HG03442 (cell line): ENCODE measurements around the gene TMEM181.
"Not testable (repeated sequence)": the region's sequence is repeated elsewhere in the genome, so short reads cannot be mapped to it uniquely, and the experiment has no call there.

ENCODE experiments used
- ATAC-seq: cut with Tn5 transposase; IDR thresholded peaks from one replicate; pipeline ENCODE4 v1.9.1; 2021; ENCODE audit warnings: mild to moderate bottlenecking, moderate library complexity; ENCODE audit not compliant: unreplicated experiment

TMEM181 gene

DNA sequence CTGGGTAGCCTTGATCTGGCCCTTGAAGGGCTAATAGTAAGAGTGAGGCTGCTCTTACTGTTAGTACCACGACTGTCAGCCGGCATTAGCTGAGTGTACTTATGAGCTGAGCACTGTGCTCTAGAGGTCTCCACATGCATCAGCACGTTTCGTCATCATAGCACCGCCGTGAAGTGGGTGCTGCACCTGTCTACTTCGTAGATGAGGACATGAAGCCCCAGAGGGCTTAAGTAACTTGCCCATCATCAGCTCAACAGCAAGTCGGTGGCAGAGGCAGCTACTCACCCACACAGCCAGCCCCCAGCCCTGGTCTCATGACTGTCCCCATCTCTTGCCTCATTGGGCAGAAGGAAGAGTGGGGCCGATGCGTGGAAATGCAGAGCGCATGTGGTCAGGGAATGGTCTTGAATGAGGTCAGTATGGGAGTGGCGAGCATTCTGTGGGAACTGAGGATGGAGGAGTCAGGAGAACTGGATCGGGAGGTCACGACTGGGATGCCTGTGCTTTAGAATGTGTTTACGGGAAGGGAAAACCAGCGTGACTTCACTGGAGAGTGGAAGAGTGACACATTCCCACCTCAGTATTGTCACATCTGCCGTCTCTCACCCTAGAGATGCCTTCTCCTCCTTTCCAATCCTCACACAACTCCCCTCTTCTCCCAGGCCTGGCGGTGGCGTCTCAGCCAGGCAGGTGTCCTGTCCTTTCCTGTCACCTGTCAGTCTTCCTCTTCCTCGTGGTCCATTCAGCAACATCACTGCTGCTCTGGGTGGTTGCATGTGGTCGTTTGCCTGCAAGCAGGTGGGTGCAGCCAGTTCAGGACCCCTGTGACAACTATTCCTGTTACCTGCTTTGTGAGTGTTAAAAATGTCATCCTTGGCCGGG, 95.9 kb downstream of the TMEM181 start:
- no peak for ATAC-seq

DNA sequence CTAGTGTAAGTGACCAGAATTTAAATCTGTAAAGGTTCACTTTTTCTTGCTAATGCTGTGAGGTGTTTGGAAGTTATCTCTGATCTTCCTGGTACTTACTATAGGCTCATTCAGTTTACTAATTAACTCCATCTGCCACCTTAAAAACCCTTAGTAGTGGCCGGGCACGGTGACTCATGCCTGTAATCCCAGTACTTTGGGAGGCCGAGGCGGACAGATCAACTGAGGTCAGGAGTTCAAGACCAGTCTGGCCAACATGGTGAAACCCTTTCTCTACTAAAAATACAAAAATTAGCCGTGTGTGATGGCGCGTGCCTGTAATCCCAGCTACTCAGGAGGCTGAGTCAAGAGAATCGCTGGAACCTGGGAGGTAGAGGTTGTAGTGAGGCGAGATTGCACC, 97.1 kb downstream of the TMEM181 start:
- not testable (repeated sequence) for ATAC-seq

DNA sequence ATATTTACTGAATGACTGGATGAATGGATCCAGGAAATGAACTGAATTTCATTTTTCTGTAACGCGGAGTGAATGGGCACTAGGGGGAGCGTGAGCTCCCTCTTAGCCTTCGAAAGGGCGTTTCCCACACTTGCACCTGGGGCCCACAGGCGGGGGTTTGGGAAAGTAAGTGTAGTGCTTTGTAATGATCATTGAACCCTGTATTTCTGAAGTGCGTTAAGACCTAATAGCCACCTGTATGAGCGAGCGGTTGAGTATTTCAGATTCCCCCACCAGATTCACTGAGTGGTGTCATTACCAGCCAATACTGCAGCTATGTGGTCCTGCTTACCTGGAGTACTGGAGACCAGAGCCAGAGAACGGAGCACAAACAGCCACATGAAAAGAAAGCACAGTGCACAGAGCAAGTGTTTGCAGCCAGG, 100.5 kb downstream of the TMEM181 start:
- ATAC-seq = no peak

- no peak for ATAC-seq
These were observed 101.3 kb downstream of the TMEM181 start for GRCh38 chr6:158661156-158661685.

GRCh38 chr6:158662607-158662953, 102.7 kb downstream of the TMEM181 start:
- ATAC-seq = no peak

DNA sequence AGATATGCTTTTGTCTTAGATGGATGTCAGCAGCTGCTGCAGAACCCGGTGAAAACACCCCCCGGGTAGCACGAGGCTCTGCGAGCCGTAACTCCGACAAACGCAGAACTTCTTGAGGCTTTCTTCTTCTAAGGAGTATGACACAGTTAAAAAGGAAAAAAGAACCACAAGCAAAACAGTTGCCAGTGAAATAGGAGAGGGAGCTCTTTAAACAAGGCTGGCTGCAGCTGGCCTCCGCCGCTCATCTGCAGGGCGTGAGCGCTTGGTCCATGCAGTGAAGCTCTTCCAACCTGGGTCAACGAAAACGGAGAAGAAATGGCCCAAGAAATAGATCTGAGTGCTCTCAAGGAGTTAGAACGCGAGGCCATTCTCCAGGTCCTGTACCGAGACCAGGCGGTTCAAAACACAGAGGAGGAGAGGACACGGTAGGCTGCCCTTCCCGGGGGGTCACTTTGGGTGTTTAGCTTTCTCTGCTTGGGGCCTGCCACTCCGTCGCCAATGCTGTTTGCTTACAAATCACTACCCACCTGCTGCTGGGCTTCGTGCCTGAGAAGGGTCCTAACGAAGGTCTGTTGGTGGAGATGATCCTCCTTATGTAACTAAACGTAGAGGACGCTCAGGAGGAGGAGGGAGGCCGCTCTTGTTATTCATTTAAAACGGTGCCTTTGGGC, 103.2 kb downstream of the TMEM181 start:
- ATAC-seq = no peak

DNA sequence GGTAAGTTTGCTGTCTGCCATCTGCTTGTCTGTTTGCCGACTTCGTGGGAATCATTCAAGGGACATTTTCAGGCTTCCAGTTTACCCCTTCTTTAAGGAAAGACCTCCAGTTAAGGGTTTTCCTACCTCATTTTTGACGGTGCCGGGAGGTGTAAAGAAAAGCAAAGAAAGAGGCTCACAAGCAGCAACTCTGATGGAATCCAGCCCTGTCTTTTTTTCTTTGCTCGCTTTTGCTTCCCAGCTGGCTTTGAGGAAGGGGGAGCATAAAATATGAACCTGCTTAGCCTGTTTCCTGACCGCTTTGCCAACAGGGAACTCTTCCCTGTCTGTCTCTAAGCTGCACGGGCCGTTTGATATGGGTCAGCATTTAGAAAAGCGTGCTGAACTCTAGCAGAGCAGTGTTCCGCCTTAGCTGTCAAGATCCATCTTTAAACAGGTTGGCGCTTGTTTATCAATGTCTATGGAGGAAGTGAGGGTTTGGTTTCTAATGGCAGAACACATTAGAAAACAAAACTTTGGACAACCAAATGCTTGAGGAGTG, 103.8 kb downstream of the TMEM181 start:
- ATAC-seq = no peak

- ATAC-seq = no peak
These were observed 105.4 kb downstream of the TMEM181 start for GRCh38 chr6:158665332-158665731.

DNA sequence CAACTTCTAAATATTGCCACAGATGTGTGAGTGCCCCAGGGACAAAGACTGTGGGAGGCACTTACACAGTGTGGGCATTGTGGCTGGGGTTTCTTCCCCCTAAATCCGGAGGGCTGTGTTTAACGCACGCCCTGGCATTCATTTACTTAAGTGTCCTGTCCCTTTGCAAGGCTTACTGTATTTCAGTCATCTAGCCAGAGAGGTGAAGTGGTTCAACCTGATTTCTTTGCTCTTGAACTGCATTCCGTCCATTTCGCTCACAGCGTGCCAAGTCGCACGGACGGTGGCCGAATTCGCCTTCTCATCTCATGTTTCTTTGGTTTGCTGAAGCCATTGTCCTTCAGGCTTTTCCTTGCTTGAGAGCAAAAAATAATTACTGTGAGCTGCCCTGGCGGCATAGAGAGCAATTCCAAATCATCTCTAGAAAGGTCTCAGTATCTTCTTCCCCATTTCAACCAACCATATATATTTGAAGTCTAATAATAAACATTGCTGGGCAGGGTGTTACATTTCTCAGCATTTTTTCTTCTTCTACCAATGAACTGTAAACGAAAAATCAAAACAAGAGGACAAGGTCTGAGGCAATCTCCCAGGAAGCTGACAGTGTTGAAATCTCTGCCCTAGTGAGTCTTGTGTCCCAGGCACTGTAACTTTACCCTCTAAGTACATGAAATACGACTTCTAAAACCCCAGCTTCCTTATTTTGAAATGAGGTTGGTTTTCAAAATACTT, 106.9 kb downstream of the TMEM181 start:
- ATAC-seq = no peak

GRCh38 chr6:158667360-158667981, 107.6 kb downstream of the TMEM181 start:
- no peak for ATAC-seq

DNA sequence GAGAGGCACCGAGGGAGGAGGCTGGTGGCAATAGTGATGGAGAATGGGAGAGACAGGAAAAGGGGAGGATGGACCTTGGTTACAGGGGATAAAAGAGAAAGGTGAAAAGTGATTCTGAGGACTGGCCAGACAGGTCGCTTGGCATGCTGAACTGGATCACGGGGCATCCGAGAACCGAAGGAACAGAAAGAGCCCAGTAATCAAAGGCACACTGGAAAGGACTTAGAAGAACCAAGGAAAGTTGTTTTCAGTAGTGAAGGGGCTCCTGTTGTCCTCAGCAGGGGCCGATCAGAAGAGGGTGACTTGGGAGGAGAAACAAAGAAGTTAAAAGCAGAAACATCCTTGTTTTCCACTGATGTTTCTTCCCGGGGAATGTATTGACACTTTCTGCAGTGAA, 108.8 kb downstream of the TMEM181 start:
- no peak for ATAC-seq

DNA sequence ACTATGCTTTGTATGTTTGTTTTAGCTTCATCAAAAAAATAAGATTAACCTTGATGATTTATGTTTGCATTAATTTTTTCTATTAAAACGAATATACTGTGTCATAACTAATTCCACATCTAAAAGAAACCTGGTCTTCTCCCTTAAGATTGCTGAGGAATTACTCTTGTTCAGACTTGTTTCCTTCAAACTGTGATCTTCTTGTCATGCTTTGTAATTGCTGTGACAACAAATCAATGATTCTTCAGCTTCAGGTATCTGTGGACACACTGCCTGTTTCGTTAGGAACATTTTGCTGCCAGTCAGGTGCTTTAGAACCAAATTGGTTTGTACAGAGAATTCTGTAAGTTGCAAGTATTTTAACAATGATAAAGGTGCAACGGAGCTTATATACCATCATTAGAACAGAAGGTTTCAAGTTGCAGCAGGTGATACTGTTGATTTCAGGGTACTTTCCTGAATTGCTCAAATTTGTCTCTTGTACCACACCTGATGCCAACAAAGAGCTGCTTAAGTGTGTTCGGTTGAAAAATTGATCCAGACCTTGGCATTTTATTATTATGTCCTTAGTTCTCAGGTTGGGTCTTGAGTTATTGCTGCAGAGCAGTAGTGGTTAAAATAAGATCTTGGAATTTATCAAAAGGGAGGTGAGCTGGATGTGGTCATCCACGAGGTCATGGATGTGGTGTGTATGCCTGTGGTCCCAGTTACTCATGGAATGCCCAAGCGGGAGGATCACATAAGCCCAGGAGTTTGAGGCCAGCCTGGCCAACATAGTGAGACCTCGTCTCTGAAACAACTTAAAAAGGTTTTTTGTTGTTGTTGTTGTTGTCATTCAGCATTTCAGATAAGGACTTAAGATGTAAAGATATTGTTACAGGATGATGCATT, 109.5 kb downstream of the TMEM181 start:
- no peak for ATAC-seq

- not testable (repeated sequence) for ATAC-seq
These were observed 112.2 kb downstream of the TMEM181 start for GRCh38 chr6:158672119-158672518.

DNA sequence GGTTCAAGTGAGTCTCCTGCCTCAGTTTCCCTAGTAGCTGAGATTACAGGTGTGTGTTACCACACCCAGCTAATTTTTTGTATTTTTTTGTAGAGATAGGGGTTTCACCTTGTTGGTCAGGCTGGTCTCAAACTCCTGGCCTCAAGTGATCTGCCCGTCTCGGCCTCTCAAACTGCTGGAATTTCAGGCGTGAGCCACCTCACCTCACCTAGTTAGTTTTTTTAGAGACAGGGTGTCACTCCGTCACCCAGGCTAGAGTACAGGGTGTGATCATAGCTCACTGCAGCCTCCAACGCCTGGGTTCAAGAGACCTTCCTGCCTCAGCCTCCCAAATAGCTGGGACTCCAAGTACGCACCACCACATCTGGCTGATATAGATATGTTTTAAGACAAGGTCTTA, 112.8 kb downstream of the TMEM181 start:
- no peak for ATAC-seq

- ATAC-seq = no peak
These were observed 114.6 kb downstream of the TMEM181 start for GRCh38 chr6:158674342-158675131.

DNA sequence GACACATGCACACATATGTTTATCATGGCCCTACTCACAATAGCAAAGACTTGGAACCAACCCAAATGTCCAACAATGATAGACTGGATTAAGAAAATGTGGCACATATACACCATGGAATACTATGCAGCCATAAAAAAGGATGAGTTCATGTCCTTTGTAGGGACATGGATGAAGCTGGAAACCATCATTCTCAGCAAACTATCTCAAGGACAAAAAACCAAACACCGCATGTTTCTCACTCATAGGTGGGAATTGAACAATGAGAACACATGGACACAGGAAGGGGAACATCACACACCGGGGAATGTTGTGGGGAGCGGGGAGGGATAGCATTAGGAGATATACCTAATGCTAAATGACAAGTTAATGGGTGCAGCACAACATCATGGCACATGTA, 117.2 kb downstream of the TMEM181 start:
- not testable (repeated sequence) for ATAC-seq

DNA sequence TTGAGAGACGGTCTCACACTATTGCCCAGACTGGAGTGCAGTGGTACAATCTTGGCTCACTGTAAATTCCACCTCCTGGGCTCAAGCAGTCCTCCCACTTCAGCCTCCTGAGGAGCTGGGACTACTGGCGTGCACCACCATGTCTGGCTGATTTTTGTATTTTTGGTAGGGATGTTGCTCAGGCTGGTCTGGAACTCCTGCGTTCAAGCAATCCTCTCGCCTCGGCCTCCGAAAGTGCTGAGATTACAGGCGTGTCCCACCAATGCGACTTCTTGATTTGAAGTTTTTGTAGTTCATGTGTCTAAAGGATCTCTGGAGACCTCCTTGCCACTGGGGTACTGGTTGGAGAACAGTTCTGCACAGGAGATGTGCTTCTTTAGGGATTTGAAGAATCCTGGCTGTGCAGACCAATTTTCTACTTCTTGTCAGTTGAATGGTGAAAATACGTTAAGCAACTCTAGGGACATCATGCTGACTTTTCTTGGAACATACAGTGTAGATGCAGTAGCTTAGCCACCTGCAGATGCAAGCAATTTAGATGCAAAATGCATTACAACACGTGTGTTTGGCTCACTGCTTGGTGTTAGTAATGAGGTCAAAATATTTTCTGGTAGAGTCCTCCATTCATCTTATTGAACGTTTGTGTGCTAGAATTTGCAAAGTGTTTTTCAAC, 118.2 kb downstream of the TMEM181 start:
- ATAC-seq = no peak

DNA sequence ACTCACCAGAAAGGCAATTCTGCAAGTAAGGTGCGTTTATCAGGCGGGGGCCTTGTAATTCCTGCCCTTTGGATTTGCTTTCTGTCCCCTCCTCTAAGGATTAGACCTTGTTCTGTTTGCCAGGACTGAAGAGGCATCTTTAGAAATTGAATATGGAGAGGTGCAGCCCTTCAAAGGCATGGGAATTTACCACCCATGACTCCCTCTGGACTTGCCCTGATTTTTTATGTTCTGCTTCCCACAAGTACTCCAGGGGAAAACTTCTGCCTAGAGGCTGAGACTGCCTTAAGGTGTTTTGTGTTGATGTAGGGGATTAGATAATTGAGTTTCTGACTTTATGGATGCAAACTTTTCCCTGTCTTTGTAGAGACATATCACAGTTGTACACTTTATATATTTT, 120.1 kb downstream of the TMEM181 start:
- ATAC-seq = no peak
